A549 treated with CORT108297 at 1 μM for 4 hours (cell line): ENCODE results near the gene OR2D2. TPM values are rescaled to one million over a fixed set of nuclear protein-coding genes. Genes with fewer than 3 reads are reported as not detected.

Experiments
- total RNA-seq: library from RNA; stranded (reverse); fragments of 200-300 nt; extraction: Qiagen RNA extraction; gene quantifications from 5 replicates; pipeline ENCODE4 v1.2.3, GENCODE V29; 2022

OR2D2 gene, protein sequence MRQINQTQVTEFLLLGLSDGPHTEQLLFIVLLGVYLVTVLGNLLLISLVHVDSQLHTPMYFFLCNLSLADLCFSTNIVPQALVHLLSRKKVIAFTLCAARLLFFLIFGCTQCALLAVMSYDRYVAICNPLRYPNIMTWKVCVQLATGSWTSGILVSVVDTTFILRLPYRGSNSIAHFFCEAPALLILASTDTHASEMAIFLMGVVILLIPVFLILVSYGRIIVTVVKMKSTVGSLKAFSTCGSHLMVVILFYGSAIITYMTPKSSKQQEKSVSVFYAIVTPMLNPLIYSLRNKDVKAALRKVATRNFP
- total RNA-seq: not detected in 5 replicates

GRCh38 chr11:6892400-6892799, at the start of gene OR2D2:
Gene OR2D2, minus strand, starts transcription at chr11:6892500. Its CDS starts 0 bp downstream, at chr11:6892500.

DNA sequence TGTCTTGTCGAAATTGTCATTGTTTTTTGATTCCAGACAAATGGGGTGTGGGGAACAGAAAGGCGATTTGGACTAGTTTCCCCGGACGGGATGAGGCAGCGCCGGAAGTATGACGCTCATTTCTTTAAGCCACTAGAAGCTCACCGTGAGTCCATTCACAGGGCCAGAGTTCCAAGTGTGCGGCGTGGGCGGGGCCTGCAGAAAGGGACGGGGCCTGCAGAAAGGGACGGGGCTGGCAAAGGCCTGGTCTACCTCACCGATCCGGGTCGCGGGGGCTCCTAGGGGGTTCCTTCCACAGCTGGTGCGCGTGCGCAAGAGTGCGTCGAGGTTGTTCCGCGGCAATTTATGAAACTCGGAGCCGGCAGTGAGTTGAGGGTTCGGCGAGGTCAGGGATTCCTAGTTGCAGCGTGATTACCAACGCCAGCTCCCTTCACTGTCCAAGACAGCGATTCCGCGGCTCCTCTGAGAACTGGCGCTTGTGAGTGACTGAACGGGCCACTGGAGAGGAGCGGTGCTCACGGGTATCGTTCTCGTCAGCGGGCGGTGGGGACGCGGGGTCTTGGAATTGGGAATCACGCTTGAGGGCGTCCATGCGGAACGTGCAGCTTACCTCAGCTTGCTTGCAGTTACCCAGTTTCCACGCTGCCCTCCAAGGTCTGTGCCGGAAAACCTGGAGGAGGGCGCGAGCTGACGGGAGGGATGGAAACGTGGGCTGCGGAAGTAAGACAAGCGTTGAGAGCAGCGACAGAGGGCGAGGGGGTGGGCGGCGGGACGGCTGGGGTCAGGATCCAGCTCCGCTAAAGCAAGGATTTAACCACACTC, 34.1 kb upstream of the OR2D2 start, which contains the start of gene ZNF215:
Gene ZNF215, plus strand, starts transcription at position 219 of the 822 bp plus-strand sequence. CDS start 5,847 bp downstream, outside the sequence.

DNA sequence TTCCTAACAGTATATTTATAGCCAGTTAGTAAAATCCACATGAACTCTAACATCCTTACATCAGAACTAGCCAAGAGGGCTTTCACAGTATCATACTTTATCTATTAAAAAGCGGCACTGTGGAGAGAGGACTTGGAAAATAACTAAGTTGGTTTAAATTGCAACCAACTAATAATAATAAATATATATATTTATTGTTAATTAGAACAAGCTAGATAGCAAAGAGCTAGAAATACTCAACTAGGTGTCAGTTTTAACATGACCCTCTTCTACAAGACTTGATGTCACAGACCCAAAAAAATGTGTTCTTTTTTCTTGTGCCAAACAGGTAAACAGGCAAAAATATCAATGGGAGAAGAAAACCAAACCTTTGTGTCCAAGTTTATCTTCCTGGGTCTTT, 28.4 kb upstream of the OR2D2 start, which contains the start of gene OR2D3:
Gene OR2D3, plus strand, starts transcription at position 301 of the 400 bp plus-strand sequence. Its CDS starts 0 bp downstream, at position 301.

DNA sequence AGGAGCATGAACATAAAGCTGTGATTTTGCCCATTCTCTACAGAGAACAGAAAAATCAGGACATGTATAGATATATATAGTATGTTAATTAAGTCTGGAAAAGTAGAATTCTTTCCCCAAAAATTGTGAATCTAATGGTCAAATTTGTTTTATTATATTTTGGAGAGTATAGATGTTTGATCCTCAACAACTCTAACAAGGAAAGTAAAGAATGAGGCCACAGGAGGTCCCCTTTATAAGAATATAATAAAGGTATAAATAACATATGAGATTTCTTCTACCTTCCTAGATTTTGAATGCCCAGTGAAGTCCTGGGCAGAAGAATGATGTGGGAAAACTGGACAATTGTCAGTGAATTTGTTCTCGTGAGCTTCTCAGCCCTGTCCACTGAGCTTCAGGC, 16.0 kb downstream of the OR2D2 start, which contains the start of gene OR10A4:
Gene OR10A4, plus strand, starts transcription at position 301 of the 400 bp plus-strand sequence. Its CDS starts 23 bp downstream, at position 324.

GRCh38 chr11:6862961-6863360, 29.3 kb downstream of the OR2D2 start, which contains the start of gene OR10A2:
Gene OR10A2, plus strand, starts transcription at chr11:6863057. Its CDS starts 6,698 bp downstream, at chr11:6869755.

GRCh38 chr11:6845383-6845782, 46.9 kb downstream of the OR2D2 start, which contains the start of gene OR10A5:
Gene OR10A5, plus strand, starts transcription at chr11:6845683. Its CDS starts 0 bp downstream, at chr11:6845683.

Other genes with a start within 250 kb of the OR2D2 start
- 0.06 to 0.13 TPM (median 0.11 TPM) in 5 replicates for gene DCHS1, start 236.7 kb downstream of the OR2D2 start, total RNA-seq
- gene MRPL17, start 209.2 kb downstream of the OR2D2 start, total RNA-seq: 91.6 to 113 TPM (median 106 TPM) in 5 replicates
- 0.05 TPM in 2 of 5 replicates, not detected in the others for gene OR2AG2, start 120.5 kb downstream of the OR2D2 start, total RNA-seq
- gene OR2AG1, start 109.5 kb downstream of the OR2D2 start, total RNA-seq: not detected in 5 replicates
- not detected in 5 replicates for gene OR6A2, start 92.8 kb downstream of the OR2D2 start, total RNA-seq
- gene OR10A5, start 46.8 kb downstream of the OR2D2 start, total RNA-seq: not detected in 5 replicates
- gene OR10A2, start 29.4 kb downstream of the OR2D2 start, total RNA-seq: not detected in 5 replicates
- gene OR10A4, start 15.9 kb downstream of the OR2D2 start, total RNA-seq: not detected in 5 replicates
- gene OR2D3, start 28.5 kb upstream of the OR2D2 start, total RNA-seq: not detected in 5 replicates
- gene ZNF215, start 33.9 kb upstream of the OR2D2 start, total RNA-seq: 0.85 to 1.3 TPM (median 1.1 TPM) in 5 replicates
- 0.57 to 1.1 TPM (median 0.79 TPM) in 5 replicates for gene ZNF214, start 127.8 kb upstream of the OR2D2 start, total RNA-seq
- not detected in 5 replicates for gene NLRP14, start 128.0 kb upstream of the OR2D2 start, total RNA-seq
- not detected in 5 replicates for gene RBMXL2, start 196.5 kb upstream of the OR2D2 start, total RNA-seq